Natural killer cell (primary cell): ENCODE results near the gene LSM4. TPM values are rescaled to one million over a fixed set of nuclear protein-coding genes. Genes with fewer than 3 reads are reported as not detected.

ENCODE experiments used
- ATAC-seq, 3 donors: fragments of 150-1000 bp in 2 of 3; fragments of 200-7000 bp in 1 of 3; cut with Tn5 transposase; 1 replicate in 1 of 3; 2 replicates in 2 of 3; pipeline ENCODE4 v1.10.0; 2021; ENCODE audit warnings: mild to moderate bottlenecking in 2 of 3, moderate library complexity in 2 of 3
- DNase-seq, 2 donors: peaks; one replicate each; pipeline versions ENCODE4 v3.0.0 to v3.0.0-alpha.2; 2013 to 2021; ENCODE audit warnings: mixed read lengths in 1 of 2
- H3K27ac ChIP-seq: one replicate; pipeline ENCODE4 v1.5.1; 2013; ENCODE audit warnings: mild to moderate bottlenecking, low read length
- H3K27me3 ChIP-seq: one replicate; pipeline ENCODE4 v1.6.1; 2013; ENCODE audit warnings: low read length; ENCODE audit not compliant: control insufficient read depth, insufficient read depth
- H3K36me3 ChIP-seq: one replicate; pipeline ENCODE4 v1.6.1; 2013; ENCODE audit warnings: low read length; ENCODE audit not compliant: control insufficient read depth, insufficient read depth
- H3K4me1 ChIP-seq: one replicate; pipeline ENCODE4 v1.6.1; 2013; ENCODE audit warnings: low read length; ENCODE audit not compliant: control insufficient read depth, insufficient read depth
- H3K4me3 ChIP-seq: one replicate; pipeline ENCODE4 v1.5.1; 2013; ENCODE audit warnings: low read length
- H3K9me3 ChIP-seq: one replicate; pipeline ENCODE4 v1.6.1; 2013; ENCODE audit warnings: low read length; ENCODE audit not compliant: control insufficient read depth, insufficient read depth
- H3K27ac Mint-ChIP-seq, 2 donors: one replicate each; pipeline ENCODE4 v1.8.0; 2022; ENCODE audit warnings: mild to moderate bottlenecking in 2 of 2, mixed read lengths in 2 of 2, moderate library complexity in 1 of 2
- H3K27me3 Mint-ChIP-seq, 2 donors: one replicate each; pipeline ENCODE4 v1.8.0; 2022; ENCODE audit warnings: low read depth in 2 of 2, mixed read lengths in 2 of 2
- H3K36me3 Mint-ChIP-seq: one replicate; pipeline ENCODE4 v1.8.0; 2022; ENCODE audit warnings: mixed read lengths
- H3K4me1 Mint-ChIP-seq, 2 donors: one replicate each; pipeline ENCODE4 v1.8.0; 2022; ENCODE audit warnings: mixed read lengths in 2 of 2
- H3K4me3 Mint-ChIP-seq: one replicate; pipeline ENCODE4 v1.8.0; 2022; ENCODE audit warnings: mild to moderate bottlenecking, moderate library complexity, mixed read lengths
- H3K9me3 Mint-ChIP-seq, 2 donors: one replicate each; pipeline ENCODE4 v1.8.0; 2022; ENCODE audit warnings: mixed read lengths in 2 of 2
- CTCF ChIP-seq: fragments of 200-600 bp; IDR thresholded peaks from one replicate; pipeline ENCODE4 v1.8.0; 2022; ENCODE audit warnings: antibody characterized with exemption
- WGBS: methylation state at CpG from one replicate; pipeline ENCODE4 v1.1.7; 2013; ENCODE audit warnings: missing lambda C conversion rate; ENCODE audit not compliant: insufficient coverage; 5-methylcytosine and 5-hydroxymethylcytosine counted together
- intact Hi-C: fragments of 100-400 bp; cut with micrococcal nuclease; formaldehyde crosslinking; loops from one replicate; pipeline ENCODE4 v1.14.2; 2022
- total RNA-seq, 4 donors: library from RNA; stranded (reverse); fragments of 120-200 nt in 1 of 4; gene quantifications; one replicate each; pipeline versions ENCODE4 v1.2.3 to v1.2.4, GENCODE V29; 2013 to 2022

Gene LSM4
- total RNA-seq, 3 donors from 2014 or later (not counting 1 experiment from before 2014, with no cell fraction given) = 42.4 to 60.8 (median 44.8) TPM

- Mint-ChIP-seq H3K36me3 (peaks cover 12% of the 10 kb centered on the region), H3K4me3 (peak overlapping the region; percentile 99), H3K27ac (peak overlapping the region; percentile 97 to 99), H3K4me1 (peaks cover 24 to 46% of the 10 kb centered on the region in 2 donors), H3K27me3 (peaks cover 0 to 6% of the 10 kb centered on the region in 2 donors), H3K9me3 (no peaks in the 10 kb centered on the region)
- Histone ChIP-seq H3K27me3 (no peaks in the 10 kb centered on the region), H3K36me3 (peaks cover 28% of the 10 kb centered on the region), H3K9me3 (no peaks in the 10 kb centered on the region), H3K4me3 (peak overlapping the region; percentile 92), H3K4me1 (peaks cover 50% of the 10 kb centered on the region), H3K27ac (peak overlapping the region; percentile 100)
- DNase-seq (no peak), ATAC-seq (no peak)
- no peak for TF ChIP-seq CTCF
- 2% methylated on average over 5 of the region's 5 CpGs for WGBS
- intact Hi-C loops = loop anchor here (1.0 to 5.0 kb wide), 5 partner anchors 25 to 138 kb away; partner anchors contain the start of genes LSM4, MPV17L2 and SSBP4
These were observed 43.7 kb downstream of the LSM4 start for GRCh38 chr19:18279266-18279515.

- H3K27ac ChIP-seq = peak overlapping the region; percentile 100
- no peaks in the 10 kb centered on the region for H3K9me3 ChIP-seq
- peaks cover 50% of the 10 kb centered on the region for H3K4me1 ChIP-seq
- peaks cover 0 to 6% of the 10 kb centered on the region in 2 donors for H3K27me3 Mint-ChIP-seq
- H3K4me1 Mint-ChIP-seq = peaks cover 24 to 48% of the 10 kb centered on the region in 2 donors
- WGBS = 71% methylated on average over 10 of the region's 10 CpGs
- ATAC-seq = no peak
- H3K27me3 ChIP-seq = no peaks in the 10 kb centered on the region
- peak; percentile 24 for TF ChIP-seq CTCF
- H3K4me3 Mint-ChIP-seq = peak overlapping the region; percentile 99
- H3K27ac Mint-ChIP-seq = peak overlapping the region; percentile 97 to 99
- H3K36me3 Mint-ChIP-seq = peaks cover 12% of the 10 kb centered on the region
- peaks cover 28% of the 10 kb centered on the region for H3K36me3 ChIP-seq
- no peaks in the 10 kb centered on the region for H3K9me3 Mint-ChIP-seq
- peak; percentile 64 to 69 for DNase-seq
- intact Hi-C loops = loop anchor here (1.0 to 5.0 kb wide), 5 partner anchors 26 to 139 kb away; partner anchors contain the start of genes LSM4, MPV17L2 and SSBP4
- peak overlapping the region; percentile 92 for H3K4me3 ChIP-seq
These were observed 44.2 kb downstream of the LSM4 start for GRCh38 chr19:18278521-18279265.

- H3K27ac ChIP-seq = no peak overlapping the region
- Mint-ChIP-seq H3K4me1 (peaks cover 16 to 29% of the 10 kb centered on the region in 2 donors), H3K9me3 (no peaks in the 10 kb centered on the region), H3K27ac (peak overlapping the region; percentile 97 to 99), H3K4me3 (peak overlapping the region; percentile 66), H3K36me3 (peaks cover 9% of the 10 kb centered on the region), H3K27me3 (peaks cover 0 to 6% of the 10 kb centered on the region in 2 donors)
- WGBS = 90% methylated on average over 12 of the region's 13 CpGs
- intact Hi-C loops = loop anchor here (5.0 kb wide), 2 partner anchors 83 to 142 kb away; partner anchors contain the start of genes MPV17L2 and SSBP4
- ATAC-seq = peak in 2 of 3 donors; percentile 7 to 11
- no peaks in the 10 kb centered on the region for H3K9me3 ChIP-seq
- peak in 1 of 2 donors; percentile 55 for DNase-seq
- H3K27me3 ChIP-seq = no peaks in the 10 kb centered on the region
- TF ChIP-seq CTCF = no peak
- H3K36me3 ChIP-seq = peaks cover 28% of the 10 kb centered on the region
- H3K4me1 ChIP-seq = peaks cover 35% of the 10 kb centered on the region
- H3K4me3 ChIP-seq = no peak overlapping the region
These were observed 48.0 kb downstream of the LSM4 start for GRCh38 chr19:18274781-18275356.
